Brain microvascular endothelial cell (primary cell): ENCODE results near the gene NOX5.

ENCODE experiments used
- DNase-seq: peaks from one replicate; pipeline ENCODE4 v3.0.0-alpha.2; 2020
- H3K27ac ChIP-seq: fragments of 250-450 bp; sonication (Bioruptor Pico); 2 replicates; pipeline ENCODE4 v1.5.1; 2020; ENCODE audit warnings: mild to moderate bottlenecking, moderate library complexity
- H3K27me3 ChIP-seq: fragments of 250-450 bp; sonication (Bioruptor Pico); replicated peaks from 2 replicates; pipeline ENCODE4 v1.5.1; 2020; ENCODE audit warnings: mild to moderate bottlenecking
- H3K36me3 ChIP-seq: fragments of 250-450 bp; sonication (Bioruptor Pico); replicated peaks from 2 replicates; pipeline ENCODE4 v1.5.1; 2020; ENCODE audit warnings: mild to moderate bottlenecking
- H3K4me3 ChIP-seq: 2 replicates; pipeline ENCODE4 v1.5.1; 2011; ENCODE audit warnings: low read depth, mild to moderate bottlenecking, control low read depth, low read length, moderate library complexity
- CTCF ChIP-seq: IDR thresholded peaks from 2 replicates; pipeline ENCODE4 v1.5.1; 2011; ENCODE audit warnings: low read depth, mild to moderate bottlenecking, moderate library complexity, low read length, control low read depth, inconsistent platforms; ENCODE audit errors: missing control alignments
- in situ Hi-C: cut with HindIII; loops from 2 replicates; pipeline ENCODE4 v1.10.0; 2017; ENCODE audit warnings: low sequenced_read_pairs, low pct_ligation_motif_present

Gene NOX5

DNA sequence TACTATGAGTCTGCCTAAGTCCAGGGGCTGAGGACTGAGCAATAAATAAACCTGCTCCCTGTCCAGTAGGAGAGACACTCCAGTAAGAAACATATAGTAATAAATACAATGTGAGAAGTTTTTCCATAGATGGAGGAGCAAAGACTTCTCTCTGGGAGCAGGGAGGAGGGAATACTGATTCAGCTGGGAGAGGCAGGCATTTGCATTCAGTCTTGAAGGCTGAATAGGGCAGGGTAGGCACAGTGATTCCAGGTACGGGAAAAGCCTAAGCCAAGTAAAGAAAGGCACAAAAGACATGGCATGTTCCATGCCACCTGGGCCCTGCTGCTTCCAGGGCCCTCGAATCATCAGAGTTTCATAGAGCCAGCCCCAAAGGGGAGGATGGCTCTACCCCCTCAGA, 86.3 kb downstream of the NOX5 start:
- no peak for DNase-seq
- in situ Hi-C loops: no loop called here
- Histone ChIP-seq H3K27me3 (no peaks in the 10 kb centered on the region), H3K27ac (no peak overlapping the region), H3K4me3 (no peak overlapping the region), H3K36me3 (no peaks in the 10 kb centered on the region)
- no peak for TF ChIP-seq CTCF

DNA sequence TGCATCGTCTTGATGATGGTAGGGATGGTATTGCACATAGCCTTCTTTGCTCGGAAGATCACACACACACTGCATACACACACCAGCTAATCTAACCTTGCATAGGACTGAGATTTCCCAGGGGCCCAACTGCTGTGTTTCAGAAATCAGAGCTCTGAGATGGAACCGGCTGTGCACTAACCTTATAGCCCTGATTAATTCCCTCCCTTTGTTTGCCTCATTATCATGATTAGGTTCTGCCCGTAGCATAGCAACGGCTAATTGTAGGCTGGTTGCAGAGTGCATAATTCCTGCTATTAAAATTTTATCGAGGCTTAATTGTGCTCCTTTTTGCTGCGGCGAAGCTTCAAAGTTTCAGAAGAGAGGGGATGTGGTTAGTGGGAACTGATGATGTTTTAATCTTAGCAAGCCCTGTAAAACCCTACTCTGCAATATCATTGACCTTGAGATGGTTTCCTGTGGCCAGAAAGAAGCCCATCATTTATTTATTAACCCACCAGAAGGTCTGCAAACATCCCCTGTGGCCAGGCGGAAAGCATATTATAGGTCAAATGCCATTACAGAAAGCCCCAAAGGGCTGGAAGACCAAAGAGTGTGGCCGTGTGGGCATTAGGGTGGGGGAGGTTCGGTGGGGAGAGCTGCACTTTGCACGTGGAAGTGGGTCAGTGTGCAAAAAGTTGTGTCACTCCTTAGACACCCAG, 89.7 kb downstream of the NOX5 start:
- TF ChIP-seq CTCF: no peak
- DNase-seq: no peak
- Histone ChIP-seq H3K27me3 (peaks cover 12% of the 10 kb centered on the region), H3K4me3 (no peak overlapping the region), H3K36me3 (no peaks in the 10 kb centered on the region), H3K27ac (no peak overlapping the region)
- in situ Hi-C loops: no loop called here

- DNase-seq: no peak
- Histone ChIP-seq H3K4me3 (no peak overlapping the region), H3K27ac (no peak overlapping the region), H3K27me3 (peaks cover 13% of the 10 kb centered on the region), H3K36me3 (no peaks in the 10 kb centered on the region)
- TF ChIP-seq CTCF: no peak
- in situ Hi-C loops: no loop called here
Observed at GRCh38 chr15:69105451-69105985, 91.0 kb downstream of the NOX5 start.

DNA sequence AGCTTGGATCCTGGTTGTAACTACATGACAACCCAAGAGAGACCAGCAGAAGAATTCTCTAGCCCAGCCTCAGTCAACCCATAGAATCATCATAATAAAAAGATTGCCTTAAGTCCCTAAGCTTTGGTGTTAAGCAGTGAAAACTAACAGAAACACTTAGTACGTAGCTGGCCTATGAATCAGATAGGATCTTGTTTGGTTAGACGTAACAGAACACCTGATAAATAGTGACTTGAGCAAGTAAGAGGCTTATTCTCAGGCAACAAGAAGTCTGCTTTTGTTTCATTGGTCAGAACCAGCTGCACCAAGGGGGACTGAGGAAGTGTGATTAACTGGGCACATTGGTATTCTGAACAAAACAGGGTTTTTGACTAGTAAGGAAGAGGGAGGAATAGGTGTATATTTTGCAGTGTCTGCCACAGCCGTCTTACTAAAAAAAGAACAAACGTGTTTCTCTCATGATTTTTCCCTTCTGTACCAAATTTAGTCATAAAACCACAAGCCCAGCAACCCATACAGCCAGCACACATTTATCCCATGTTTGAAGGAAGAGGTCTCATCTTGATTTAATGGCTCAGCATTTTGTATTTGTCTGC, 92.6 kb downstream of the NOX5 start:
- Histone ChIP-seq H3K36me3 (no peaks in the 10 kb centered on the region), H3K4me3 (no peak overlapping the region), H3K27ac (no peak overlapping the region), H3K27me3 (peaks cover 13% of the 10 kb centered on the region)
- no peak for TF ChIP-seq CTCF
- no peak for DNase-seq
- in situ Hi-C loops: no loop called here
